ENCODE results near the gene B3GNT5.

B3GNT5 gene

GRCh38 chr3:183275418-183275817, 22.4 kb downstream of the B3GNT5 start:
- DNase-seq (ENCODE audit: low read depth in 1 of 2, low spot score in 1 of 2) = no peak
- no peak for TF ChIP-seq JUND (IDR thresholded peaks at IDR 0.05; ENCODE audit: low read depth)
- in situ Hi-C loops (cut with HindIII; ENCODE audit: low pct_unique_long_range_greater_than_20kb, low sequenced_read_pairs) = no loop called here

- in situ Hi-C loops (cut with HindIII; ENCODE audit: low pct_unique_long_range_greater_than_20kb, low sequenced_read_pairs) = no loop called here
- no peak for DNase-seq (ENCODE audit: low read depth in 1 of 2, low spot score in 1 of 2)
- TF ChIP-seq JUND (IDR thresholded peaks at IDR 0.05; ENCODE audit: low read depth) = no peak
These were observed 22.9 kb downstream of the B3GNT5 start for GRCh38 chr3:183275937-183276336.

- no peak for DNase-seq (ENCODE audit: low read depth in 1 of 2, low spot score in 1 of 2)
- no peak for TF ChIP-seq JUND (IDR thresholded peaks at IDR 0.05; ENCODE audit: low read depth)
- in situ Hi-C loops (cut with HindIII; ENCODE audit: low pct_unique_long_range_greater_than_20kb, low sequenced_read_pairs) = no loop called here
These were observed 24.2 kb downstream of the B3GNT5 start for GRCh38 chr3:183277260-183277659.

GRCh38 chr3:183278479-183279088, 25.5 kb downstream of the B3GNT5 start:
- no peak for TF ChIP-seq JUND (IDR thresholded peaks at IDR 0.05; ENCODE audit: low read depth)
- in situ Hi-C loops (cut with HindIII; ENCODE audit: low pct_unique_long_range_greater_than_20kb, low sequenced_read_pairs) = no loop called here
- DNase-seq (ENCODE audit: low read depth in 1 of 2, low spot score in 1 of 2) = no peak

GRCh38 chr3:183279371-183279770, 26.3 kb downstream of the B3GNT5 start:
- in situ Hi-C loops (cut with HindIII; ENCODE audit: low pct_unique_long_range_greater_than_20kb, low sequenced_read_pairs) = no loop called here
- DNase-seq (ENCODE audit: low read depth in 1 of 2, low spot score in 1 of 2) = no peak
- TF ChIP-seq JUND (IDR thresholded peaks at IDR 0.05; ENCODE audit: low read depth) = no peak

GRCh38 chr3:183281126-183281797, 28.2 kb downstream of the B3GNT5 start:
- in situ Hi-C loops (cut with HindIII; ENCODE audit: low pct_unique_long_range_greater_than_20kb, low sequenced_read_pairs) = no loop called here
- DNase-seq (ENCODE audit: low read depth in 1 of 2, low spot score in 1 of 2) = no peak
- no peak for TF ChIP-seq JUND (IDR thresholded peaks at IDR 0.05; ENCODE audit: low read depth)

GRCh38 chr3:183283886-183284285, 30.8 kb downstream of the B3GNT5 start:
- no peak for DNase-seq (ENCODE audit: low read depth in 1 of 2, low spot score in 1 of 2)
- in situ Hi-C loops (cut with HindIII; ENCODE audit: low pct_unique_long_range_greater_than_20kb, low sequenced_read_pairs) = no loop called here
- TF ChIP-seq JUND (IDR thresholded peaks at IDR 0.05; ENCODE audit: low read depth) = no peak

- TF ChIP-seq JUND (IDR thresholded peaks at IDR 0.05; ENCODE audit: low read depth) = no peak
- in situ Hi-C loops (cut with HindIII; ENCODE audit: low pct_unique_long_range_greater_than_20kb, low sequenced_read_pairs) = no loop called here
These were observed 31.5 kb downstream of the B3GNT5 start for GRCh38 chr3:183284570-183284969.

GRCh38 chr3:183285318-183285717, 32.3 kb downstream of the B3GNT5 start:
- no peak for DNase-seq (ENCODE audit: low read depth in 1 of 2, low spot score in 1 of 2)
- in situ Hi-C loops (cut with HindIII; ENCODE audit: low pct_unique_long_range_greater_than_20kb, low sequenced_read_pairs) = no loop called here
- no peak for TF ChIP-seq JUND (IDR thresholded peaks at IDR 0.05; ENCODE audit: low read depth)

More at GRCh38 chr3:183284570-183284969, 31.5 kb downstream of the B3GNT5 start:
- no peak for DNase-seq (ENCODE audit: low read depth in 1 of 2, low spot score in 1 of 2)

GRCh38 chr3:183285828-183286457, 32.9 kb downstream of the B3GNT5 start:
- peak; percentile 74 to 88 for DNase-seq (ENCODE audit: low read depth in 1 of 2, low spot score in 1 of 2)
- no peak for TF ChIP-seq JUND (IDR thresholded peaks at IDR 0.05; ENCODE audit: low read depth)
- in situ Hi-C loops (cut with HindIII; ENCODE audit: low pct_unique_long_range_greater_than_20kb, low sequenced_read_pairs) = no loop called here

- TF ChIP-seq JUND (IDR thresholded peaks at IDR 0.05; ENCODE audit: low read depth) = no peak
- in situ Hi-C loops (cut with HindIII; ENCODE audit: low pct_unique_long_range_greater_than_20kb, low sequenced_read_pairs) = no loop called here
These were observed 34.4 kb downstream of the B3GNT5 start for GRCh38 chr3:183287301-183287971.

GRCh38 chr3:183288117-183288516, 35.1 kb downstream of the B3GNT5 start:
- in situ Hi-C loops (cut with HindIII; ENCODE audit: low pct_unique_long_range_greater_than_20kb, low sequenced_read_pairs) = no loop called here
- DNase-seq (ENCODE audit: low read depth in 1 of 2, low spot score in 1 of 2) = no peak
- no peak for TF ChIP-seq JUND (IDR thresholded peaks at IDR 0.05; ENCODE audit: low read depth)

More at GRCh38 chr3:183287301-183287971, 34.4 kb downstream of the B3GNT5 start:
- no peak for DNase-seq (ENCODE audit: low read depth in 1 of 2, low spot score in 1 of 2)

GRCh38 chr3:183290216-183290615, 37.2 kb downstream of the B3GNT5 start:
- TF ChIP-seq JUND (IDR thresholded peaks at IDR 0.05; ENCODE audit: low read depth) = no peak
- DNase-seq (ENCODE audit: low read depth in 1 of 2, low spot score in 1 of 2) = no peak
- in situ Hi-C loops (cut with HindIII; ENCODE audit: low pct_unique_long_range_greater_than_20kb, low sequenced_read_pairs) = no loop called here

All from T47D (cell line).